PC-3 (cell line): Measurements from ENCODE around the gene C9.

ENCODE experiments used
- EZH2 ChIP-seq: fragments of 300-600 bp; sonication (generic); IDR thresholded peaks from one replicate; pipeline ENCODE4 v1.6.1; 2017; ENCODE audit warnings: antibody characterized with exemption, mild to moderate bottlenecking, low read length; ENCODE audit not compliant: unreplicated experiment
- TF ChIP-seq, protein P1 (sequence below): fragments of 300-600 bp; sonication (generic); conservative IDR thresholded peaks from 2 replicates; pipeline ENCODE4 v1.5.1; 2017; ENCODE audit warnings: antibody characterized with exemption, low read depth, mild to moderate bottlenecking, low read length

DNA sequence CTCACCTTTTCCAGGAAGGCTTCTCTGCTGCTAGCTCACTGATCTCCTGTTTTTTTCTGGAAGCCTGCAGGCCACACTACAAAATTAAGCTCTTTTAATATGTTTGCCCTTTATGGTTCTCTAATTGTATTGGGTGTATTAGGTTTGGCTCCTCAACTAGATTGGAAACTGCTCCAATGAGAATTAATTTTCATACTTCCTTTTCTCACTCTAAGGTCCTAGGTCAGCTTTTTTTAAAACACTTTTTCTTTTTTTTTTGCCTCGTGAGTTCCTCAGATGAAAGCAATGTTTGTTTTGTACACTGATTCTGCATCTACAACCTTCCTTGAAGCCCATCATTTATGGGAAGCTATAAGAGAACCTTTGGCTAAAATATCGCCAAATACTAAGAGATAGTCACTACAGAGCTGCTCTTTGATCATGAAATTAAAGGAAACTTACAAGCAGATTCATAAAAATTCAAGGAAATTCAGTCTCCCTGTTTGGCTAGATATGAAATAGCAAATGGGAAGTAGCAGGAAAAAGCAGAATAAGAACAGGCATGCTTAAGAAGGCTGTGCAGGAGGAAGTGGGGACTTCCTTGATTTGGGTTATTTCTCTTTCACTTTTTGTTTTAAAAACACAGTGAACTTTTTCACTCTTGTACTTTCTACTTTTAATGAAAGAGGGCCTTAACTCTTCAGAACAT is 89.8 kb downstream of the C9 start:
- TF ChIP-seq, protein P1, sequence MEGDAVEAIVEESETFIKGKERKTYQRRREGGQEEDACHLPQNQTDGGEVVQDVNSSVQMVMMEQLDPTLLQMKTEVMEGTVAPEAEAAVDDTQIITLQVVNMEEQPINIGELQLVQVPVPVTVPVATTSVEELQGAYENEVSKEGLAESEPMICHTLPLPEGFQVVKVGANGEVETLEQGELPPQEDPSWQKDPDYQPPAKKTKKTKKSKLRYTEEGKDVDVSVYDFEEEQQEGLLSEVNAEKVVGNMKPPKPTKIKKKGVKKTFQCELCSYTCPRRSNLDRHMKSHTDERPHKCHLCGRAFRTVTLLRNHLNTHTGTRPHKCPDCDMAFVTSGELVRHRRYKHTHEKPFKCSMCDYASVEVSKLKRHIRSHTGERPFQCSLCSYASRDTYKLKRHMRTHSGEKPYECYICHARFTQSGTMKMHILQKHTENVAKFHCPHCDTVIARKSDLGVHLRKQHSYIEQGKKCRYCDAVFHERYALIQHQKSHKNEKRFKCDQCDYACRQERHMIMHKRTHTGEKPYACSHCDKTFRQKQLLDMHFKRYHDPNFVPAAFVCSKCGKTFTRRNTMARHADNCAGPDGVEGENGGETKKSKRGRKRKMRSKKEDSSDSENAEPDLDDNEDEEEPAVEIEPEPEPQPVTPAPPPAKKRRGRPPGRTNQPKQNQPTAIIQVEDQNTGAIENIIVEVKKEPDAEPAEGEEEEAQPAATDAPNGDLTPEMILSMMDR, result no peak
- no peak for TF ChIP-seq EZH2
